ENCODE results near the gene PPP1R36.

DNA sequence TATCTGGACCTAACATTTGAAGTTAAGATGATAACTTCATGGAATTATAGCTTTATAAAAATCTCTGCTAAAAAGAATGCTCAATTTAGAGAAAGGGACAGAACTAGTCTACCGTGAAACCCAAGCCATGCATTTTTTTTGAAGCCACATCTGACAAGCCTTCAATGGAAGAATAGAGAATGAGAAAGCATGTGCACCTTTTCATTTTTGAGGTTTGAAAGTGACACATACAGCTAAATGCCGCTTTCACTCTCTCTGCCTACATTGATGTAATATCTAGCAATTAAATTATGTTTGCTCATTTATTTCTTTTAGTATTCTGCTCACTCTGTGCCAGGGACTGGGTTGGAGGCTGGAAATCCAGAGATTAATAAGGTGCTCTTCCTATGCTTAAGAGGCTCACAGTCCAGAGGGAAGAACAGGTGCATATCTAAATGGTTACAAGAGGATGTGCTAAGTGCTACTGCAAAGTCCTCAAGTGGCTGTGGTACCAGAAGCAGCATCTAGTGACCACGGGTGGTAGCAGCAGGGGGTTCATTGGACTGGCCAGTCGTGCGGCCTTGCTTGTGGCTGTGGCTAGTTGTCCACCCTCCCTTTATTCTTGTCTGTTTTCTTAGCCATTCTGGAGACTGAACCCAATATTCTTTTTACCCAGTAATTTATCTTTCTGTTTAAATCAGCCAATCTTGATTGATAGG, 60.4 kb downstream of the PPP1R36 start:
- TF ChIP-seq CTCF (conservative IDR thresholded peaks at IDR 0.05; ENCODE audit: low read depth, low read length): no peak
- TF ChIP-seq EZH2 (IDR thresholded peaks at IDR 0.05; ENCODE audit: borderline replicate concordance, low read depth, low read length, poor library complexity, severe bottlenecking): no peak

Measured in A673 (cell line).